Stimulated activated CD8-positive, alpha-beta memory T cell treated with anti-CD3 and anti-CD28 coated beads, Interleukin-15, amount 100 ng/mL, for 1 hour (primary cell): ENCODE results near the gene CLDN19.

ENCODE experiments used
- DNase-seq: peaks from one replicate; pipeline ENCODE4 v3.0.0-alpha.2; 2020; ENCODE audit warnings: low read depth

Gene CLDN19, protein sequence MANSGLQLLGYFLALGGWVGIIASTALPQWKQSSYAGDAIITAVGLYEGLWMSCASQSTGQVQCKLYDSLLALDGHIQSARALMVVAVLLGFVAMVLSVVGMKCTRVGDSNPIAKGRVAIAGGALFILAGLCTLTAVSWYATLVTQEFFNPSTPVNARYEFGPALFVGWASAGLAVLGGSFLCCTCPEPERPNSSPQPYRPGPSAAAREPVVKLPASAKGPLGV

DNA sequence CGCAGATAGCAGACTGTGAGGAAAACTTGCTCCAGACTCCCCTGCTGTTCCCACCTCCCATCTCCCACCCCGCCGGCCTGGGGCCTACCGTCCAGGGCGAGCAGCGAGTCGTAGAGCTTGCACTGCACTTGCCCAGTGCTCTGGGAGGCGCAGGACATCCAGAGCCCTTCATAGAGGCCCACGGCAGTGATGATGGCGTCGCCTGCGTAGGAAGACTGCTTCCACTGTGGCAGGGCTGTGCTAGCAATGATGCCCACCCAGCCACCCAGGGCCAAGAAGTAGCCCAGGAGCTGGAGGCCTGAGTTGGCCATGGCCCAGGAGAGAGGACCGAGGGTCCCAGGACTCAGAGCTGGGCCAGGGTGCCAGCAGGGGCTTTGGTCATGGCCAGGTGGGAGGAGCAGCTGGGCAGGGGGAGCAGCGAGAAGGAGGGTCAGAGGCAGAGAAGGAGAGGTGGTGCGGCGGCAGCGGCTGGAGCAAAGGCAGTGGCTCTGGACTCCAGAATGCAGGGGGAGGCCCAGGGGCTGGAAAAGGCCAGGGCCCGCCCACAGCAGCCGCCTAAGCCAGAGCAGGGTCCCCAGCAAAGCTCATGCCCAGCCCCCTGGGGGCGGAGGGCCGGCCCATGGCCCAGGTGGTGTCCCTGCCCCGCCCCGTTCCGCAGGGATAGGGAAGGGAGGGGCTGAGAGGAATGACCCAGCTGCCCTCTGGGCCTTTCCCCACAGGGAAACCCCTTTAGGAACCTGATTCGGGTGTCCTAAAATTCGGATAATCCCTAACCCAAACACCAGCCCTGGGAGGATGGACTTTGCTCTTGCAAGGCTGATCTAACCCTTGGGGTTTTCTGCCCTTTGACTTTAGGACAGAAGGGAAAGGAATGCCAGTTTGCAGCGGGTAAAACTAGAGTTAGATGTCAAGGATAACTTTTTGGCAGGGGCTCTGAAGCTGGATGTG lies at the start of gene CLDN19:
TSS of gene CLDN19 (minus strand) at position 484 of the 948 bp plus-strand sequence. CDS start at position 311, 173 bp downstream.
- no peak for DNase-seq

DNA sequence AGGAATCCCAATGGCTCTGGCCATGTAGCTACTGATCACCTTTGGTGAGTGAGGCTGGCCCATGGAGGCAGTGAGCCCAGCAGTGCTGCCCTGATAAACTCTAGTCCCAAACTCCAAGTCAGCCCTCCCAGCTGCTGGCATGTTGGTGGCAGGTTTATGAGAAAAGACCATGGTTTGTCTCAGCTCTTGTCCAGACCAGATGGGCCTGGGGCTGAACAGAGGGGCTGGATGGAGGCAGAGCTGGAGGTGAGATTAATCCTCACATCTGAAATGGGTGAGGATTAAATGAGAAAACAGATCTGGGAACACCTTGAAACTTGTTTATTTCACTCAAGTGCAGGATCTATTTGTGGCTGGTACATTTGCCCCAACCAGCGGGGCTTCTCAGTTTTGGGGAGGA lies 48.0 kb upstream of the CLDN19 start:
- DNase-seq = no peak

DNA sequence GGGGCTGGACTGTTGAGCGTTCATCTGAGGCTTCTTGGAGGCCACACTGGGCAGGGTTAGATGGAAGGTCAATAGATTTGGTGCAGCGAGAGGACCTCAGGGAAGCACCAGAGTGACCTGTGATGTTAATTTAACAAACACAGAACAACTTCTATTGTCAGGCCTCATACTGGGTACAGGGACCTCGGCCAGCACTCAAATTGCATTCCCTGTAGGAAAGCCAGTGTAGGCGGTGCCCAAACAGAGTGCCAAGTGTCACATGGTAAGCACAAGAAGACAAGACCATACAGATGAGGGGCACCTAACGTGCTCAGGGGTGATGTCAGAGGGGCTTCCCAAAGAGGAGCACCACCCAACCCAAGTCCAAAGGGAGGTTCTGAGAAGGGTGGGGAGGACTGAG lies 46.1 kb upstream of the CLDN19 start:
- no peak for DNase-seq

DNA sequence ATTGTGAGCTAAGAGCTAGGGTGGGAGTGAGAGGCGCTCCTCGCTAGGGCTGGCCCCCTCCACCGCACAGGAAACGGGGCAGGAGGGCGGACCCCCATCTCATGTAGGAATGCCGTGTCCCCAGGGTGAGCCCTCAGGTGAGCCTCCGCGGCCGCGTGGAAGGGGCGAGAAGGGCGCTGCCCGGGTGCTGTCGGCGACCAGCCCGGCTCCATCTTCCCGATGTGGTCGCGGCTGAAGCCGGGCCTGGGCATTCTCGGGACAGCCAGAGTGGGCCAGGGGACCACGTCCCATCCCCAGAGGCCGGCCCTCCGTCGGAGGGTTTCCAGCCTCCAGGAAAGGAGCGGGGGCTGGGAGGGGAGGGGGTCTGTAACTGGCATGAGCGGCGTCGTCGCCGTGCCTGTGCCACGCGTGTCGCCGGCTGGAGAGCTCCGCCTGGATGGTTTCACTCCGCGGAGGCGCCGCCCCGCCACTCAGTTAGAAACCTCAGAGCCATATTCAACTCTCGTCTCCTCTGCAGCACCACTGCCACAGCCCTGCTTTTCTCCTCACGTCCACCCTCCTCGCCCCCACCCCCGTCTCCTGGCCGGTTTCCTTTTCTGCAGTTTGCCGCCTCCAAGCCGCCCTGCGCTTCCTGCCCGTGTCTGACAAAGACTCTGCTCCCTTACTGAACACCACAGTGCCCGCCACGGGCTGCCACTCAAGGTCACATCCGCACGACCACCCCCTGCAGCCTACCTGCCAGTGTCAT lies 45.1 kb upstream of the CLDN19 start, which contains the start of gene TMEM269:
TSS of gene TMEM269 (plus strand) at position 46 of the 748 bp plus-strand sequence. CDS start 4,903 bp downstream, outside the sequence.
- no peak for DNase-seq

DNA sequence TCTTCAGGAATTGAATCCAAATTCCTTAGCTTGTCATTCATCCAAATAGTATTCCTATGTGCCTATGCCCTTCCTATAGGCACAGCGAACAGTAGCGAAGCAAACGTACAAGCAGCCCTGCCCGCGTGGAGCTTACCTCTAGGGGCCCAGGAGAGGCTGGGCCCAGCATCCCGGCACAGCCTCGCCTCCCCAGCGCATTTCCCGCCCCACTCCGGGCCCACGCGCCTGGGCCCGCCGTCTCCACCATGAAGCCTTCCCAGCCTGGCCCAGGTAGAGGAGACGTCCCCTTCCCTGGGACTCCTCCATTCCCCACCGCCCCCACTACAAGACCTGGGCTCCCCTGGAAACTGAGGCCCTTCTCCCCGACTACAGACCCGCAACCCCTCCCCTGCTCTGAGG lies 44.5 kb upstream of the CLDN19 start:
- DNase-seq = no peak

DNA sequence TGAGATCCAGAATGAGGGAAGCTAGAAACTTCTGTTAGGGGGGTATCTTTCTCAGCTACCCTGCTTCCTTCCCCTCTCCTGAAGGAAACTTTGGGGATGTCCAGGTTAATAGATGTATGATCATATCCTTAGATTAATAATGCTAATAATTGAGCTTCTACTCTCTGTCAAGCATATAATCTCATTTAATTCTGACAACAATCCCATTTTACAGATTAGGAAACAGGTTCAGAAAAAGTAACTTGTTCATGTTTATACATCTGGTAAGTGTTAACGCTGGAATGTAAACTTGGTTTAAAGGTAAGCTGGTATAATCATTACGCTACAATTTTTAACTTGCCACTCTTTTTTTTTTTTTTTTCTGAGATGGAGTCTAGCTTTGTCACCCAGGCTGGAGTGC lies 43.1 kb upstream of the CLDN19 start:
- no peak for DNase-seq

DNA sequence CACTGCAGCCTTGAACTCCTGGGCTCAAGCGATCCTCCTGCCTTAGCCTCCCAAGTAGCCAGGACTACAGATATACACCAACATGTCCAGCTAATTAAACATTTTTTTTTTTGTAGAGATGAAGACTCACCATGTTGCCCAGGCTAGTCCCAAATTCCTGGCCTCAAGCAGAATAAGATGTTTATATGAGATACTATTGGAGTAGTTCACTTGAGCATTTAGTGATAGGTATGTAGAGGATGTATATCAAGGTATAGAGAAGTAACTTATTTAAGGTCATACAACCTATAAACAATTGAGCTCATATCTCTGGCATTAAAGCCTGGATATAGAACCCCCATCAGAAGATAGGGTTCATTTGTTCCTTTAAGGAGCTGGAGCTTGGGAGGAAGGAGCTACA lies 40.1 kb upstream of the CLDN19 start:
- no peak for DNase-seq

DNA sequence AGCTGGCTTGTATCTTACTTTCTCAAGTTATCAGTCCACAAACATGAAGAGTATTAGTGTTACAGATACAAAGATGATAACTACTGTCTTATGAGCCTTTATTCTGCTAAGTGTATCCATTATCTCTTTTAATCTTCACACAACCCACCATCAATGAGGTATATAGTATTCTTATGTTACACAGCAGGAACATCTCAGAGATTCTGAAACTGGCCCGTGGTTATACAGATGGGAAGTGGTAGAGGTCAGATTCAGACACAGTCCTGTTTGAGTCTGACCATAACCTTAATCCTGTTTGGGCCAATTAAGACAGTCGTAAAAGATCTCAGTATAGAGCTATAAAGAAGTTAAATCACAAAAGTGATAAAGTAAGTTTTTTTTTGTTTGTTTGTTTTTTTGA lies 39.7 kb upstream of the CLDN19 start:
- DNase-seq = no peak

DNA sequence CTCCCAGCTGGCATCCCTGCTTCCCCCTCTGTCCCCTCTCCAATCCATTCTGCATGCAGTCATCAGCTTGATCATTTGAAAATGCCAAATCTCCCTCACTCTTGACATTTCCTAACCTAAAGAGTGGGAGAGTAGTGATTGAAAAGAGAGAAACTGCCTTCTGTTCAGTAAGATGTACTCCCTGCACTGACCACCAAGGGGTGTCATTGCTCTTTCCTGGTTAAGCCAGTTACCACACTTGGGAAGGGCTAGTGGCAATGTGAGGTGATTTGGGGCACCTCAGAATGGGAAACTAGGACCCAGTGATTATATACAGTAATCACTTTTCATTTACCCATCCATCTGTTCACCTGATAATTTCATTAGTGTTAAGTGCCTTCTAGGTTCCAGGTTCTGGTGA lies 37.8 kb upstream of the CLDN19 start:
- DNase-seq = no peak

DNA sequence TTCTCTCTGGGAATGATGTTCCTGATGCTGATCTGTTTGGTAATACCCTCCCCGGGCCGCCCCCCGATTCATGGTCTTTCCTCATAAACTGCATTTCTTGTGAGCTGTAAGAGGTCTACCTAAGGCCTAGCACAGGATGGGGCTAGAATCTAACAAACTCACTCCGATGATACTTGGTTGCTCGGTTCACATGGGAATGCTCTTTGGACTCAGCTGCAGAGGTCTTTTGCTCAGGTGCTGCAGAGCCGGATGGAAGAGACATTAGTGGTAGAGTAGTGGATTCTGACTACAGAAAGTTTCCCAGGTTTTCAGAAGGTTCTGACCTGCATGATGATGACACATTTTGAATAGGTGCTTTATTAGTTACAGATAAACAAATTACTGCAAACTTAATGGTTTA lies 36.5 kb upstream of the CLDN19 start:
- DNase-seq = no peak

DNA sequence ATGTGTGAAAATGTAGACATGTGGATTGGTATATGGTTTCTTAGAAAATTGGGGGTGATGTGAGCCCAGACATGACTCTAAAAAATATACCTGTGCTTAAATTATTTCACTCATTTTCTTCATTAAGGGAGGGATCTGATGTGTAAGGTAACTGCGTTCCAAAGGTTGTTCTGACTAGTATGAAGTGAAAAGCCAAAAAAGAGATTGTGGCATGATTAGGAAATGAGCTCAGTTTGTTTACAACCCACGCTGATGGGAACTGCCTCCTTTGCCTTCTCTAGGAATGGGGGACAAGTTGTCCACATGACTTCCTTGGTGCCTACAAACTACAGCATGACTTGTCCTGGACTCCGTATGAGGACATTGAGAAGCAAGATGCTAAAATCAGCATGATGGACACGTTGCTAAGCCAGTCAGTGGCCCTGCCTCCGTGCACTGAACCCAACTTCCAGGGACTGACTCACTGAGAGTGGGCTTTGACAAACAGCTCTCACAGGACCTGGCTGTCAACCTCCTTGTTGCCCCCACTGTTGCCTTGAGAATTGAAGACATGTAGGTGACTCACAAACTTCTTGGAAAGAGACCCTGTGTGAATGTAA lies 35.0 kb upstream of the CLDN19 start:
- DNase-seq = no peak

DNA sequence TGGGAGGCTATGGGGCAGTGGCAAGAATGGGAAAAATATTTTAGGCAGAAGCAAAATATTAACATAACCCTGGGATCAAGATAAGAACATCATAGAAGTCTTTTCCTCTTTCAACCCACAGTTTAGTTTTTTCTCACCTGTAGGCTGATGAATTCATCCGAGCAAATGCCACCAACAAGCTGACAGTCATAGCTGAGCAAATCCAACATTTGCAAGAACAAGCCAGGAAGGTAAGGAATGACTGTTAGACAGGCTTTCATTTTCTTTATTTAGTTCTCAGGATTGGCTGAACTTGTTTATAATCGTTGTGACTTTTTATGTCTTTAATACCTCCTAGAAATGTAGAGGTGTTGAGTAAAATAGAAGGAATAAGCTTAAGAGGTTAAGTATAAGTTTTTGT lies 33.4 kb upstream of the CLDN19 start:
- no peak for DNase-seq

DNA sequence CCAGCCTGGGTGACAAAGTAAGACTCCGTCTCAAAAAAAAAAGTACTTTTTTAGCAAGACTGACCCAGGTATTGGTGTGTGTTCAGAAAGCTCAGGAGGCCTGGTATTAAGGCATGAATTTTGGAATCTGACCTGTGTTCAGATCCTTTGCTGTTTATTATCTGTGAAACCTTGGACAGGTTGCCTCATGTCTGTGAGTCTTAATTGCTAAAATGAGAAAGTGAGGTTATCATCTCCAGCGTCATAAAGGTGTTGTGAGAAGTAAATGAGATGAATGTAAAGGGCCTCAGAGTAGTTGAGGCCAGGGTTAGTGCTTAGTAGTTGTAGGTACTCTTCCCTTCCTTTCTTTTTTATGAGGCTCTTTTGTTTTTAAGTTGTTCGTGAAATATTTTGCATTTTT lies 29.8 kb upstream of the CLDN19 start:
- no peak for DNase-seq

DNA sequence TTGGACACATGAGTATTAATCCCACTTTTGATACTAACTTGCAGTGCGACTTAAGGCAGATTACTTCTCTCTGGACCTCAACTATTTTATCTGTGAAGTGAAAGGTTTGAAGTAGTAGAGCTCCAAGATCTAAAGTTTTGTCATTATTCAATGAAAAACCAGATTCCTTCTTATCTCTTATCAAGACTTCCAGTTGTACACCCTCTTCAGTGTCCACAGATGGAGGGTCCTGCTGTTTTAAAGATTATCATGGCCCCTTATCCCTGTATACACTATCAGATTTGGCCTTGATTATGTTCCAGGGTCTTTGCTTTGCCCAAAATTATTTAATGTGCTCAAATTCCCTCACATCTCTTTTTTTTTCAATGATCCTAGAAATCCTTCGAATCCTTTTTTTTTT lies 28.1 kb upstream of the CLDN19 start:
- no peak for DNase-seq

DNA sequence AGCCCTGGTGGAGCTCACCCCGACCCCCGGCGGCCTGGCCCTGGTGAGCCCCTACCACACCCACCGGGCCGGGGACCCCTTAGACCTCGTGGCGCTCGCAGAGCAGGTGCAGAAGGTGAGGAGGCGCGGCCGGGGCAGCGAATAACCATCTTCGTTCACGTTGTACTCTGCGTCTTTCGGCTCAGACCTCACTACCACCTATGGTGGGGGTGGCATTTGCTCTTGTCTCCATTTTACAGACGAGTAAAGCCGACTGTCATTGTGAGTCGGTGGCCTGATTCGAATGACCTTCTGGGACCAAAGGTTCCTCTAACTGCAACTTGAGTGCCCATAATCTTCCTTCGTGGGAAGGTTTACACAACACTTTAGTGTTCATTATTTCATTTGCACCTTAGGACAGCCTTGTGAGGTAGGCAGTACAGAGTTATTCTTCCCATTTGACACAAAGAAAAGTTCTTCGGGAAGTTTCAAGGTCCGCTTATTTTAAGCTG lies 27.5 kb upstream of the CLDN19 start:
- DNase-seq = no peak

DNA sequence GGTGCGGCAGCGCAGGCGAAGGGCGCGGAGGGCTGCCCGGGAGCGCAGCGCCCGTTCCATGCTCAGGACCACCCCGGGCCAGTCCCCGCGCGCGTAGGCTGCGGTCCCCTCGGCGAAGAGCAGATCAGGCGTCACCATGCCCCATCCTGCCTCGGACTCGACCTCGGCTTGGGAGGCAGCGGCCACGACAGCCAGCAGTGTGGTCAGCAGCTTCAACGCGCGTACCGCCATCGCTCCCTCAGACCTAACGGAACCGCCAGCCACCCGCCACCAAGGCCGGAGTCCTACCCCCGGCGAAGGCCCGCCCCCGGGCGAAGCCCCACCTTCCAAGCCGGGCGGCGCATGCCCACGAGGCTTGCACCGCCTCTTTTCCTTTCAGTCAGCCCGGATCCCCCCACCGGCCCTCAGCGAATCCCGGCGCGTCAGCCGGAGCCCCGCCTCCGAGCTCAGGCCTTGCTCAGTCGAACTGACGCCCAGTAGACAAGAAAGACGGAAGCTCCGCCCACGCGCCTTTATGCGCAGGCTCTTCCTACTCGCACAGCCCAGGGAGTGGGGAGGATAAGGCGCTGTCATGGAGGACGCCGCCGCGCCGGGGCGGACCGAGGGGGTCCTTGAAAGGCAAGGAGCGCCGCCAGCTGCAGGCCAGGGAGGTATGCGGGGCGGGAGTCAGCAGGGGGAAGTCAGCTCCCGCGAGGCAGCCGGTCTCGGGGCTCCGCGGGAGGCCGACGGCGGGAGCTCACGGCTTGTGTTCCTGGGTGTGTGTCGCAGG lies 26.9 kb upstream of the CLDN19 start, which contains the start of the genes C1orf50 and P3H1:
TSS of gene C1orf50 (plus strand) at position 509 of the 769 bp plus-strand sequence. CDS start at position 572, 63 bp downstream.
TSS of gene P3H1 (minus strand) at position 288 of the 769 bp plus-strand sequence. CDS start at position 231, 57 bp downstream.
- DNase-seq = peak; percentile 98

DNA sequence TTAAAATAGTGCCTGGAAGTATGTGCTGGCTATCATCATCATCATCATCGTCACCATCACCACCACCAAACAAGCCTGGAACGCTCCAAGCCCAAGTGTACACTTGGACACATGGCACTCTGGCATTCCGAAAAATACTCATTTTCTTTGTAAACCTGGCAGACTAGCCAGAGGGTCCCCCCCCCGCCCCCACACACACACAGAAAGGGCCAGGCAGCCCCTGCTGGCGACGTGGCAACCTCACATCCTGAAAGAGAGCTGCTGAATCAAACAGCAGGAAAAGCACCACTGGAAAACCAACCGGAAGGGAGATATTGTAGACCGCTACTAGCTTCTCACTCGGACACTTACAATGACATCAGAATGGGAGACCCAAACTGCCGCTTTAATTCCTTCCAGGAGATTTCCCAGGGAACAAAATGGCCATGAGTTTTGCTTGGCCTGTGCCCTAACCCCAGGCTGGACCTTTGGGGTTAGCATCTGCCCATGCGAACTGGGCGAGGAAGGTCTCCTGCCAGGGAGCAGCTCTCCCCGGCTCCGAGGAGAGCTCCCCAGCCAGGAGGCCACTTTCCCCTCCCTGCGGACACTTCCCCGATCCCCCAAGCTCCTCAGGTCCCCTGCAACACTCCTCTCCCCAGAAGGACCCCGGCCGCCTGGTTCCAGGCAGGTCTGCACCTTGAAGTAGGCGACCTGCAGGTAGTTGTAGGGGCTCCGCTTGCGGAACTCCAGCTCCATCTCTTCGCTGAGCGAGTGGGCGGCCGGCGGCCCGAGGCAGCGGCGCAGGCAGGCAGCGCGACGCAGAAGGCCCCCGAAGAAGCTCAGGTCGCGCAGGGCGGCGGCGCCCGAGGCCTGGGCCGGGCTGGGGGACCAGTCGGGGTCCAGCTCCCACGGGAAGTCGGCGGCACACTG lies 26.1 kb upstream of the CLDN19 start:
- DNase-seq = no peak

DNA sequence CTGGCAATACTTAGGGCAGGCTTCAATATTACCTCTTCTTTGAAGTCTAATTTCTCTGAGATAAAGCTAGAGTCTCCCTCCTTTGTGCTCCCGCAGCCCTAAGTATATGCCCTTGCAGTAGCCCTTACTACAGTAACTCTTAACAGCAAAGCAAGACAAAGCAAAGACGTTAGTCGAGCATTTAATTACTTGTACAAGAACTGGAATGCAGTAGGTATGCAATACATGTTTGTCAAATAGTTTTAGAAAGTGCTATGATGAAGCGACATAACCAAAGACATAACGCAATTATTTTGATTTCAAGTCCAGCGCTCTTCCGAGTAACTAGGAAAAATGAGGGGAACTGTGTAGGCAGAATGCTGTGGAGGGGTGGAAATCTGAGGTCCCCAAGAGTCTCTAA lies 25.2 kb upstream of the CLDN19 start:
- DNase-seq = no peak

DNA sequence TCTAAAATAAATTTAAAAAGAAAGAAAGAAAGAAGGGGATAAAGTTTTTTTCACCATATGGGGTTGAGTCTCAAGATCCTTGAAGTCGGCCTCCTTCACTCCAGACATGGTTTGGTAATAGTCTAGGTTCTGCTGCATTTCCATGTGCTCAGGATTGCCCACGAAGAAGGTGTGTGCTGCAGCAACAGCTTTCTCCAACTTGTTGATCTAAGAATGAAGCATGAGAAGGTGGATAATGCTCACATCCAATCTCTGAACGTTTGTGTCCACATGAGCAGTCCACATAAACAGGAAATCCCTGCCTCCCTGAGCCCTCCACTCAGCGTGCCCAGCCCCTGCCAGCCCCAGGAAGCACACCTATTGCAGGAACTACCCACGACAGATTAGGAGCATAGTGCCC lies 22.2 kb upstream of the CLDN19 start:
- DNase-seq = no peak

DNA sequence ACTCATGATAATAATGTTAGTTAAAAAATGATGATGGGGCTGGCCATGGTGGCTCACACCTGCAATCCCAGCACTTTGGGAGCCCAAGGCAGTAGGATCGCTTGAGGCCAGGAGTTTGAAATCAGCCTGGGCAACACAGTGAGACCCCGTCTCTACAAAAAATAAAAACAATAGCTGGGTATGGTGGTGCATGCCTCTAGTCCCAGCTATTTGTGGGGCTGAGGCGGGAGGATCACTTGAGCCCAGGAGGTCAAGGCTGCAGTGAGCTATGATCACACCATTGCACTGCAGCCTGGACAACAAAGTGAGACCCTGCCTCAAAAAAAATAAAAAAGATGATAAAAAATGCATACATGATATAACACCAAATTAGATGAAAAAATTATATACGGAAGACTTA lies 21.5 kb upstream of the CLDN19 start:
- no peak for DNase-seq
